ENCODE data around the gene C9orf50. TPM values are rescaled to one million over a fixed set of nuclear protein-coding genes. Genes with fewer than 3 reads are reported as not detected.

The C9orf50 gene
- polyA plus RNA-seq, 1 donor from 2014 or later: not detected

DNA sequence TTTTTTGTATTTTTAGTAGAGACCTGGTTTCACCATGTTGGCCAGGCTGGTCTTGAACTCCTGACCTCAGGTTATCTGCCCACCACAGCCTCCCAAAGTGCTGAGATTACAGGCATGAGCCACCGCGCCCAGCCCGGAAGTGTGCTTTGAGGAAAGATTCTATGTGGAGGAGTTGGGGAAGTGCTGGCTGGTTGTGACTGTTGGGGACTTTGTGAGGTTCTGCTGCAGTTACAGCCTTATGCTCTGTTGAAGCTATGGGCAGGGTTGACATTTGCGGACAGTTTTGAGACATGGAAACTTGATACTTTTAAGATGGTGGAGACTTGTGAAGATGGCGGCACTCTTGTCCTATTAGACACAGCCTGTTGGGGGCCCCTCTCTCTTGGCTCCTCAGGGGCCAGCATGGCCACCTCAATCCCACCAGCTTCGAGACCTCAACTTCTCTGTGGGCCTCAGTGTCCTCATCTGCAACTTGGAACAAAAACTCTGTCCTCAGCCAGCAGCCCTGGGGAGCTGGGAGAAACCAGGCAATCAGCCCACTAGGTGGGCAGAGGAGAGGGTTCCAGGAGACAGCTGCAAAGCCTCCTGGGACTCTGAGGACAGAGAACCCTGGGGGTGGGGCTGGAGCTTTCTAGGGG lies 24.9 kb downstream of the C9orf50 start:
- no peak overlapping the region for H3K27ac ChIP-seq (ENCODE audit: low read length)
- H4K20me1 ChIP-seq (ENCODE audit: insufficient read depth): no peaks in the 10 kb centered on the region
- no peak overlapping the region for H3K4me2 ChIP-seq (ENCODE audit: low read length)
- no peaks in the 10 kb centered on the region for H3K9me2 ChIP-seq (ENCODE audit: insufficient read depth, low read length)
- no peak overlapping the region for H3K9ac ChIP-seq (ENCODE audit: low read length)
- no peaks in the 10 kb centered on the region for H3K36me3 ChIP-seq (ENCODE audit: insufficient read depth, low read length)
- TF ChIP-seq, protein P1, sequence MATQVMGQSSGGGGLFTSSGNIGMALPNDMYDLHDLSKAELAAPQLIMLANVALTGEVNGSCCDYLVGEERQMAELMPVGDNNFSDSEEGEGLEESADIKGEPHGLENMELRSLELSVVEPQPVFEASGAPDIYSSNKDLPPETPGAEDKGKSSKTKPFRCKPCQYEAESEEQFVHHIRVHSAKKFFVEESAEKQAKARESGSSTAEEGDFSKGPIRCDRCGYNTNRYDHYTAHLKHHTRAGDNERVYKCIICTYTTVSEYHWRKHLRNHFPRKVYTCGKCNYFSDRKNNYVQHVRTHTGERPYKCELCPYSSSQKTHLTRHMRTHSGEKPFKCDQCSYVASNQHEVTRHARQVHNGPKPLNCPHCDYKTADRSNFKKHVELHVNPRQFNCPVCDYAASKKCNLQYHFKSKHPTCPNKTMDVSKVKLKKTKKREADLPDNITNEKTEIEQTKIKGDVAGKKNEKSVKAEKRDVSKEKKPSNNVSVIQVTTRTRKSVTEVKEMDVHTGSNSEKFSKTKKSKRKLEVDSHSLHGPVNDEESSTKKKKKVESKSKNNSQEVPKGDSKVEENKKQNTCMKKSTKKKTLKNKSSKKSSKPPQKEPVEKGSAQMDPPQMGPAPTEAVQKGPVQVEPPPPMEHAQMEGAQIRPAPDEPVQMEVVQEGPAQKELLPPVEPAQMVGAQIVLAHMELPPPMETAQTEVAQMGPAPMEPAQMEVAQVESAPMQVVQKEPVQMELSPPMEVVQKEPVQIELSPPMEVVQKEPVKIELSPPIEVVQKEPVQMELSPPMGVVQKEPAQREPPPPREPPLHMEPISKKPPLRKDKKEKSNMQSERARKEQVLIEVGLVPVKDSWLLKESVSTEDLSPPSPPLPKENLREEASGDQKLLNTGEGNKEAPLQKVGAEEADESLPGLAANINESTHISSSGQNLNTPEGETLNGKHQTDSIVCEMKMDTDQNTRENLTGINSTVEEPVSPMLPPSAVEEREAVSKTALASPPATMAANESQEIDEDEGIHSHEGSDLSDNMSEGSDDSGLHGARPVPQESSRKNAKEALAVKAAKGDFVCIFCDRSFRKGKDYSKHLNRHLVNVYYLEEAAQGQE (IDR thresholded peaks at IDR 0.05; ENCODE audit: borderline replicate concordance): no peak
- TF ChIP-seq EZH2 (IDR thresholded peaks at IDR 0.05; ENCODE audit: borderline replicate concordance, insufficient read depth, low read length, poor library complexity, severe bottlenecking) (no peak), TAF1 (IDR thresholded peaks at IDR 0.05; ENCODE audit: low read depth) (no peak), CTCF (IDR thresholded peaks at IDR 0.05; ENCODE audit: poor library complexity, severe bottlenecking) (no peak), POLR2AphosphoS5 (IDR thresholded peaks at IDR 0.05) (no peak), RAD21 (conservative IDR thresholded peaks at IDR 0.05) (no peak), SMC3 (conservative IDR thresholded peaks at IDR 0.05; ENCODE audit: poor library complexity) (no peak), MXI1 (conservative IDR thresholded peaks at IDR 0.05; ENCODE audit: poor library complexity, severe bottlenecking) (no peak), EP300 (conservative IDR thresholded peaks at IDR 0.05; ENCODE audit: poor library complexity, severe bottlenecking) (no peak)
- H3K4me3 ChIP-seq (ENCODE audit: low read length): no peak overlapping the region
- no peaks in the 10 kb centered on the region for H3K9me3 ChIP-seq (ENCODE audit: low read length)
- H2AFZ ChIP-seq (ENCODE audit: low read depth, low read length): no peak overlapping the region
- H3K27me3 ChIP-seq (ENCODE audit: insufficient read depth, low read depth, low read length): peaks cover 22% of the 10 kb centered on the region
- no peaks in the 10 kb centered on the region for H3F3A ChIP-seq (ENCODE audit: insufficient read depth, low read length, poor library complexity, severe bottlenecking)
- no peaks in the 10 kb centered on the region for H3K79me2 ChIP-seq (replicated peaks; ENCODE audit: insufficient read depth, low read length)

DNA sequence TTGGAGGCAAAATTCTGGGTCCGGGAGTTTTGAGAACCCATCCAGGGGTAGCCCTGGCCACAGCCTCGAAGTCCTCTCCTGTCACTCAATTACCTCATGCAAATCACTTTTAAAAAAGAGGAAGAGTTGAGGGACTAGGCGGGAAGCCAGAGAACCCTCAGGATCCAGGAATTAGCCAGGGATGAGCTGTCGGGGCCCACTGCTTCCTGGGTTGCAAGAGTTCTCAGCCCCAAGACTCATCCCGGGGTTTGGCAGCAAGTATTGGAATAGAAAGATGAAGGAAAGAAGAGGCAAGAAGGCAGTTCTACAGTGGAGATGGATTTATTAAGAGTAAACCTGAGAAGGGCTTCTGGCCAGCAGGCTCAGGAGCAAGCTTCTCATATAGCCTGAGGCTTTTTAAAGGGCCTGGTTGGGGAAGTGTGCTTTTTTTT lies 25.6 kb downstream of the C9orf50 start:
- no peak for TF ChIP-seq EP300 (conservative IDR thresholded peaks at IDR 0.05; ENCODE audit: poor library complexity, severe bottlenecking)
- no peak for TF ChIP-seq SMC3 (conservative IDR thresholded peaks at IDR 0.05; ENCODE audit: poor library complexity)
- TF ChIP-seq CTCF (IDR thresholded peaks at IDR 0.05; ENCODE audit: poor library complexity, severe bottlenecking): no peak
- no peak for TF ChIP-seq TAF1 (IDR thresholded peaks at IDR 0.05; ENCODE audit: low read depth)
- H3K4me3 ChIP-seq (ENCODE audit: low read length): no peak overlapping the region

More for the DNA sequence above, 25.6 kb downstream of the C9orf50 start:
- H3K9me3 ChIP-seq (ENCODE audit: low read length): no peaks in the 10 kb centered on the region
- H3K79me2 ChIP-seq (replicated peaks; ENCODE audit: insufficient read depth, low read length): no peaks in the 10 kb centered on the region
- peaks cover 22% of the 10 kb centered on the region for H3K27me3 ChIP-seq (ENCODE audit: insufficient read depth, low read depth, low read length)
- H3F3A ChIP-seq (ENCODE audit: insufficient read depth, low read length, poor library complexity, severe bottlenecking): no peaks in the 10 kb centered on the region
- H3K9ac ChIP-seq (ENCODE audit: low read length): no peak overlapping the region
- H3K36me3 ChIP-seq (ENCODE audit: insufficient read depth, low read length): no peaks in the 10 kb centered on the region
- no peak overlapping the region for H3K27ac ChIP-seq (ENCODE audit: low read length)
- no peaks in the 10 kb centered on the region for H3K9me2 ChIP-seq (ENCODE audit: insufficient read depth, low read length)
- no peak overlapping the region for H2AFZ ChIP-seq (ENCODE audit: low read depth, low read length)
- no peaks in the 10 kb centered on the region for H4K20me1 ChIP-seq (ENCODE audit: insufficient read depth)
- H3K4me2 ChIP-seq (ENCODE audit: low read length): no peak overlapping the region

Data from neural cell (in vitro differentiated cells).